Mucosa of rectum (tissue), 2 donors: ENCODE results near the gene MYLK.
A peak's percentile ranks its signal among the peaks of the same experiment; 100 is the strongest.
"Not testable (repeated sequence)": the region's sequence is repeated elsewhere in the genome, so short reads cannot be mapped to it uniquely, and the experiment has no call there.

Experiments used
- H3K27ac ChIP-seq, 2 donors: one replicate each; pipeline ENCODE4 v1.7.0; 2013; ENCODE audit warnings: inconsistent platforms in 2 of 2, low read depth in 2 of 2, low read length in 2 of 2
- H3K27me3 ChIP-seq, 2 donors: one replicate each; pipeline ENCODE4 v1.7.0; 2013; ENCODE audit warnings: low read length in 2 of 2; ENCODE audit not compliant: control insufficient read depth in 2 of 2, insufficient read depth in 2 of 2
- H3K36me3 ChIP-seq, 2 donors: one replicate each; pipeline ENCODE4 v1.7.0; 2013; ENCODE audit warnings: low read length in 2 of 2; ENCODE audit not compliant: control insufficient read depth in 2 of 2, insufficient read depth in 2 of 2
- H3K4me1 ChIP-seq, 2 donors: one replicate each; pipeline ENCODE4 v1.7.0; 2013; ENCODE audit warnings: low read length in 2 of 2, mild to moderate bottlenecking in 1 of 2; ENCODE audit not compliant: control insufficient read depth in 2 of 2, insufficient read depth in 2 of 2
- H3K4me3 ChIP-seq, 2 donors: one replicate each; pipeline ENCODE4 v1.7.0; 2013; ENCODE audit warnings: low read length in 2 of 2
- H3K9ac ChIP-seq, 2 donors: one replicate each; pipeline ENCODE4 v1.7.0; 2013; ENCODE audit warnings: low read length in 2 of 2, low read depth in 1 of 2, mild to moderate bottlenecking in 1 of 2
- H3K9me3 ChIP-seq, 2 donors: one replicate each; pipeline ENCODE4 v1.7.0; 2013; ENCODE audit warnings: low read length in 2 of 2; ENCODE audit not compliant: control insufficient read depth in 2 of 2
- donor health status: healthy.
- donor health status: Normal muscosa, but diverticular disease.

Gene MYLK

DNA sequence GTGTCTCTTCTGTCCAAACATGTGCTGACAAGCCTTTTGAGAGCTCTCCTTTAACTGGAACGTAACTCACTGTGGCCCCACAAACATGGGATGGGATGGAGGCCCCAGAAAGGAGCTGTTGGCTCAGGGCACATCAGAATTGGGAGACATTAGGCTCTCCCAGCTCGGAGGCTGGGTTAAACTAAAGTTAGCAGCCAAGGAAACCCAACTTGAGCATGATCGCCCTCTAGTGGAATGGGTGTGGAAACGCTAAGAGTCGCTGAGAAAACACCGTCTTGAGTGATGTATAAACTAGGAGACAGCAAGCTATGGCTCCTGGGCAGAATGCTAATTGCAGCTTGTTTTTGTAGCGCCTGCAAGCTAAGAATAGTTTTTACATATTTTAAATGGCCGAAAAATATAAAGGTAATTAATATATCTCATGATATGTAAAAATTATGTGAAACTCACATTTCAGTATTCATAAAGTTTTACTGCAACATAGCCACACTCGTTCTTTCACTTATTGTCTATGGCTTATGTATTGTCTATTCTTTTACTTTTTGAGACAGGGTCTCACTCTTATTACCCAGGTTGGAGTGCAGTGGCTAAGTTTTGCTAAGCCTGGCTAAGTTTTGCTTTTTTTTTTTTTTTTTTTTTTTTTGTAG lies 160.5 kb downstream of the MYLK start:
- Histone ChIP-seq H3K27me3 (no peaks in the 10 kb centered on the region), H3K4me3 (no peak overlapping the region), H3K27ac (no peak overlapping the region), H3K9ac (no peak overlapping the region), H3K36me3 (peaks cover 0 to 4% of the 10 kb centered on the region in 2 donors), H3K4me1 (peaks cover 0 to 2% of the 10 kb centered on the region in 2 donors), H3K9me3 (no peaks in the 10 kb centered on the region)

DNA sequence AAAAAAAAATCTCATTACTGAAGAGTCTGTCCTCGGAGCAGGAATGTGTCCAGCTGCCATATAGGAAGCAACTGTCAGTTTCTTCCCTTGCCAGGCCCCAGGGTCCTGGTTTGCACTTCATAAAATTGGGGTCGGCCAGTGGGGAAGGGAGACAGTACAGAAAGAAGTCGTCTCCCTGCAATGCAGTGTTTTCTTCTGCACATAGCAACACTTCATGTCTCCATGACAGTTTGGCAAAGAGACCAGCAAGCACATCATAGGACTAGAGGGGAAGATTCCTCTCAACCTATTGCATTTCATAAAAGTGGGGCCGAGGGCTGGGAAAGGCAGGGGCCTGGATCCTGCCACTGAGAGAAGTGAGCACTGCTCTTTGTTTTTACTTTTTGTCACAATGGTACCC lies 161.1 kb downstream of the MYLK start:
- Histone ChIP-seq H3K9me3 (no peaks in the 10 kb centered on the region), H3K27ac (no peak overlapping the region), H3K36me3 (peaks cover 0 to 4% of the 10 kb centered on the region in 2 donors), H3K9ac (no peak overlapping the region), H3K4me1 (peaks cover 0 to 2% of the 10 kb centered on the region in 2 donors), H3K4me3 (no peak overlapping the region), H3K27me3 (no peaks in the 10 kb centered on the region)

DNA sequence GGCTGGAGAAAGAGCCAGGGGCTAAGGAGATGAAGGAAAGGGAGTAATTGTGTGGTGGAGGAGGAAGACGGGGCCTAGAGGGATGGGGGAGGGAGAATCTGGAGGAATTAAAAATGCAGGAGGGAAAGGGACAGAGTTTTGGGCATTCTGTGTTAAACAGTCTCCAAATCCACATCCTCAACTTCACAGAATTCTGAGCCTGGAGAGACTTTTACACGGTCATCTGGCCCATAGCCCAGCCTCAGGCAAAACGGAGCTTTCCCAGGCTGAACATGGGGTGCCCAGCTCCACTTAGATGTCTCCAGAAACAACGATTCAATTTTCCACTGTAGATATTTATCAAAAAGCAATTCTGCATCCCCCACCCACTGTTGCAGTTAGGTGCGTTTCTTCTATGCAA lies 161.7 kb downstream of the MYLK start:
- peaks cover 0 to 2% of the 10 kb centered on the region in 2 donors for H3K4me1 ChIP-seq
- no peaks in the 10 kb centered on the region for H3K9me3 ChIP-seq
- no peak overlapping the region for H3K27ac ChIP-seq
- peaks cover 0 to 4% of the 10 kb centered on the region in 2 donors for H3K36me3 ChIP-seq
- H3K9ac ChIP-seq: no peak overlapping the region
- no peaks in the 10 kb centered on the region for H3K27me3 ChIP-seq
- no peak overlapping the region for H3K4me3 ChIP-seq

DNA sequence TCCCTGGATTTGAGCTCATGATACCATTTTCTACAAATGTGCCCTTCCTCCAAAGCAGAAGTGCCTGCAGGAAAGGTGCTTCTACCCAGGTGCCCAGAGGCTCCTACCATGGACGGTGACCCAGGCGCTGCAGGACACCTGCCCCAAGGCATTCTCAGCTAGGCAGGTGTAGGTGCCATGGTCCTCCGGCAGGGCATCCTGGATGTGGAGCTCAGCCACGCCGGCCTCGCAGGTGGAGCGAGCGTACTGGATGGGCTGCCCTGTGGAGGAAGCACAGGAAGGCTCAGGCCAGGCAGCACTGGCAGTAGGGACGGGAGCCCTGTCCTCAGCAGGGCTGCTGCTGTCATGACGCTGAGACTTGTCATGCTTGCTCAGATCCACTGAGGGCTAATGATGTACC lies 162.1 kb downstream of the MYLK start:
- Histone ChIP-seq H3K4me3 (no peak overlapping the region), H3K9me3 (no peaks in the 10 kb centered on the region), H3K9ac (no peak overlapping the region), H3K27me3 (no peaks in the 10 kb centered on the region), H3K36me3 (peaks cover 0 to 4% of the 10 kb centered on the region in 2 donors), H3K27ac (no peak overlapping the region), H3K4me1 (peaks cover 0 to 2% of the 10 kb centered on the region in 2 donors)

DNA sequence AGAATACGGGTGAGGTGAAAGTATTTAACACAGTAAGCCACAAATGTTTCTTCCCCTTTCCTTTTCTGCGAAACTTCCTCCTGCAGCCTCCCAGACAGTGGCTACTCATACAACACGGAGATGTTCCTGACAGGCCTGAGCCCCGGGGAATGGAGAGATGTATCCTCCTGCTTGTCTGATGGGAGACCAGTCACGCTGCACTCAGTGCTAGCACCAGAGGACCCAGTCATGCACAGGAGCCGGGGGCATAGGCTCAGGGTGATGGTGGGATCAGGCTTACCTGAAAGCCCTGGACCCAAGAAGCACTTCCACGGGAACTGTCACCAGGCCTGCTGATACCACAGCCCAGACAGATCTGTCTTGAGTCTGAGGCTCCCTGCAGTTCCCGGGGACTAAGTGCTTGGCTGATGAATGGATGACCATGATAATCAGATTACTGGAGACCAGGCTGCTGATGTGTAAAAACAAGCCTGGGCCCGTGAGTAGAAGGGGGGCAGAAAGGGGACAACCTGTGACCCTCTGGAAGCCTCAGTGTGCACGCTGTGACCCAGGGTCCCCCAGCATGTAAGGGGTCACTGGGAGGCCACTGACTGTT lies 162.9 kb downstream of the MYLK start:
- not testable (repeated sequence) for H3K27me3 ChIP-seq, H3K4me1 ChIP-seq, H3K9ac ChIP-seq, H3K9me3 ChIP-seq, H3K27ac ChIP-seq, H3K4me3 ChIP-seq, H3K36me3 ChIP-seq

DNA sequence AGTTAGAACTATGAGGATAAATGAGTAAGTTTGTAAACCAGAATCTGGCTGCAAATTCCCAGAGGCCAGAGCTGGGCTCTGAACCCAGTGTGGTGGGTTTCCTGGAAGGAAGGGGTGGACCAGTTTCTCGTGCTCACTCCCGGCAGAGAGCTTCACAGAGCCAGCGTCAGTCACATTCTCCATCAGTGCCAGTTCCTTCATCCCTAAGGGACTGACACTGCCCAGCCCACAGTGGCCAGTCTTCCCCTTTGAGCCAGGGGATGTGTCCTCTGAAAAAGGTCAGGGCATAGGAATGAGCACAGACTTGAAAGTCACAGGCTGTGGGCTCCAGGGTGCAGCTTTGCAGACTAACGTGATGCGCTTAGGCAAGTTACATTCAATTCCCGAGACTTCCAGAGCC lies 163.5 kb downstream of the MYLK start:
- Histone ChIP-seq H3K27ac (peak overlapping the region; percentile 21 to 43), H3K9ac (no peak overlapping the region)

DNA sequence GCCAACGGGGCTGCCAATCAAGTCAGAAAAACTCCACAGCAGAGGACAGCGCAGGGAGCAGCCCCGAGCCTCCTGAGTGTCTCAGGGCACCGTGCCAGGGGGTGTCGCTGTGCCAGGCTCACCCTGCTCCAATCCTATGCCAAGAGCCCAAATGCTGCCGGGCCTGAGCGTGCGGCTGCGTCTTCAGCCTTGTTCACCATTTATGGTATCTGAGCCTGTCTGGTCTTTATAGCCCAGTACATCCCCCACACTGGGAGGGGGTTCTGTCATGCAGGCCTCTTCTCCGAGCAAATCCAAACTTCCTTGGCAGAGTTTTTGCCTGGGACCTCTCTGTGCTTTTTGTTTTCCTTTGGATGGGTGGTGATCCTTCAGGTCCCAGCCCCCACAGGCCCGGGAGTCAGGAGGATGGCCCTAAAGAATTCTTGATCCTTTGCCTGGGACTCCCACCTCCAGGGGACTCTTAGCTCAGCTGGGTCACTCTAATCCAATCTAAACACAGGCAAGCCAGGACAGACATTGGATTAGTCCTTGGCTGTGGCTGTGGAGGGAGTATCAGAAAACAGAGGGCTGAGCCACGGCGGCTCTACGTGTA lies 164.2 kb downstream of the MYLK start:
- Histone ChIP-seq H3K27ac (peak overlapping the region; percentile 21 to 61), H3K9ac (no peak overlapping the region), H3K4me3 (no peak overlapping the region), H3K9me3 (no peaks in the 10 kb centered on the region), H3K4me1 (peaks cover 0 to 2% of the 10 kb centered on the region in 2 donors), H3K27me3 (no peaks in the 10 kb centered on the region), H3K36me3 (peaks cover 0 to 4% of the 10 kb centered on the region in 2 donors)

More for the DNA sequence above, 163.5 kb downstream of the MYLK start:
- H3K4me3 ChIP-seq: no peak overlapping the region
- H3K36me3 ChIP-seq: peaks cover 0 to 4% of the 10 kb centered on the region in 2 donors
- H3K9me3 ChIP-seq: no peaks in the 10 kb centered on the region
- no peaks in the 10 kb centered on the region for H3K27me3 ChIP-seq
- H3K4me1 ChIP-seq: peaks cover 0 to 2% of the 10 kb centered on the region in 2 donors

DNA sequence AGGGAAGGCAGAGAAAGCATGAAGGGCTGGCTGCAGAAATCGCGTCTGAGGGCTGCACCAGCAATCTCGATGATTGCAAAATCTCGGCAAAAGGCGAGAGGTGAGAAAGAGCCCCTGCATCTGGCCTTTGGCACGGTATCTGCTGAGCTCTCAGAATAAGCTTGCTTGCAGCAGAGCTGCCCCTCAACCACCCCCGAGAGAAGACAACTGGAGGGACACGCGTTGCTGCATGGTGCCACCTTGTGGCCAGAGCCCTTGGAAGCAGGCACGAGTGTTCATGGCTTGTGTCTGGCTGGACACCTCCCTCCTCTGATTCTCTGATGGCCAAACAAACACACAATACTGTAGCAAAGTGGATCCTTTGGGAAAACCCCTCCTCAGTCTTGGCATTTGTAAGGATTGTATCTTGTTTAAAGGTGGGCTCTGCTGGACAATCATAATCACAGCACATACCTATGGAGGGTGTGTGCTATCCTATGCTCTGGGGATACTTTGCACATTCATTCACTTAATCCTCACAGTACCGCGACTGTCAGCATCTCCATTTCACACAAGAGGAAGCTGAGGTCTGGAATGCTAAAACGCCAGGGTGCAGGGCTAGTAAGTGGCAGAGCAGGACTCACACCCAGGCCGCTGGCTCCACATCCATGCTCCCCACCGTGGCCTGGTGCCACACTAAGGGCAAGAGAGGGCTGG lies 164.9 kb downstream of the MYLK start:
- not testable (repeated sequence) for H3K9ac ChIP-seq, H3K4me3 ChIP-seq, H3K36me3 ChIP-seq, H3K4me1 ChIP-seq, H3K27me3 ChIP-seq, H3K9me3 ChIP-seq
- peak overlapping the region in 1 of 2 donors; percentile 61 for H3K27ac ChIP-seq

DNA sequence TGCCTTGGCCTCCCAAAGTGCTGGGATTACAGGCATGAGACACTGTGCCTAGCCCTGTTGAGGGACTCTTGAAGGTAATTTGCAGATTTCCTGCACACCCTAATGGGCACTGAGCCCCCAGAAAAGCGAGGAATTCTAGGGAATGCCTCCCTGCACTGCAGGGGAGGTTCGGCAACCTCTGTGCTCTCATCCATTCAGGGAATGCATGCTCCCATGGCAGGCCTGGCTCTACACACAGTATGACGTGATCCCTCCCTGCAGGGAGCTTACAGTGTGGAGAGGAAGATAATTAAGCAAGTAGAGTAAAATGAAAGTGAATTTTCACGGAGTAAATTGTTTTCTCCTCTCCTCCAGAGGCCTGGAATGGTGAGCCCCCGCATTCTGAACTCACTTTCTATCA lies 166.0 kb downstream of the MYLK start:
- Histone ChIP-seq H3K9ac (no peak overlapping the region), H3K27ac (no peak overlapping the region), H3K9me3 (no peaks in the 10 kb centered on the region), H3K27me3 (no peaks in the 10 kb centered on the region), H3K36me3 (peaks cover 0 to 4% of the 10 kb centered on the region in 2 donors), H3K4me3 (no peak overlapping the region), H3K4me1 (peaks cover 0 to 2% of the 10 kb centered on the region in 2 donors)

DNA sequence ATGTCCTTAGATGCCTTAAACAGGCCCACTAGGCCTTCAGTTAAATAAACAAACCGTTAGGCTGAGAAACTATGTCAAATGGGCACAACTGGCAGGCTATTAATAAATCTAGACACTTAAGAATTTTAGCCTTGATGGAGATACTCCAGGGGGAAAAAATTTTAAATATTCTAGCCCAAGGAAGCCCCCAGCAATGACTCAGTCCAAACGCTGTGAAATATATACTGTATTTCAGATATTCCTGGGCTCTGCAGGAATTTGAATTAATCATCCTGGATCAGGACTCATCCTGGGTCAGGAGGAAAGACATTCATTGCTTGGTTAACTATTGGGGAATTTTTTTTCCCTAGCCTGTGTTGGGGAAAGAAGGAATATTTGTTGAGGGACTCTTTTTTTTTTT lies 166.7 kb downstream of the MYLK start:
- not testable (repeated sequence) for H3K27ac ChIP-seq, H3K9ac ChIP-seq

More for the DNA sequence above, 166.7 kb downstream of the MYLK start:
- not testable (repeated sequence) for H3K4me3 ChIP-seq, H3K27me3 ChIP-seq, H3K4me1 ChIP-seq, H3K9me3 ChIP-seq, H3K36me3 ChIP-seq
